GM19463 (cell line): Measurements from ENCODE around the gene SMIM23.

ENCODE experiments used
- ATAC-seq: cut with Tn5 transposase; IDR thresholded peaks from one replicate; pipeline ENCODE4 v1.9.1; 2021; ENCODE audit warnings: mild to moderate bottlenecking, moderate library complexity; ENCODE audit not compliant: unreplicated experiment

Gene SMIM23

GRCh38 chr5:171813270-171813669 lies 27.7 kb downstream of the SMIM23 start:
- no peak for ATAC-seq

- no peak for ATAC-seq
Measured at GRCh38 chr5:171813813-171814490, 28.3 kb downstream of the SMIM23 start.

GRCh38 chr5:171816666-171817065 lies 31.0 kb downstream of the SMIM23 start:
- no peak for ATAC-seq

- no peak for ATAC-seq
Measured at GRCh38 chr5:171820561-171820960, 34.9 kb downstream of the SMIM23 start.

GRCh38 chr5:171821286-171821685 lies 35.7 kb downstream of the SMIM23 start:
- ATAC-seq, result no peak

GRCh38 chr5:171823269-171823668 lies 37.7 kb downstream of the SMIM23 start:
- no peak for ATAC-seq

GRCh38 chr5:171825051-171825450 lies 39.4 kb downstream of the SMIM23 start:
- ATAC-seq, result no peak

- ATAC-seq, result no peak
Measured at GRCh38 chr5:171826132-171826531, 40.5 kb downstream of the SMIM23 start.

- no peak for ATAC-seq
Measured at GRCh38 chr5:171827162-171827561, 41.5 kb downstream of the SMIM23 start.

GRCh38 chr5:171830686-171831085 lies 45.1 kb downstream of the SMIM23 start:
- no peak for ATAC-seq

- ATAC-seq, result no peak
Measured at GRCh38 chr5:171832775-171833174, 47.2 kb downstream of the SMIM23 start.

GRCh38 chr5:171834461-171834860 lies 48.8 kb downstream of the SMIM23 start:
- ATAC-seq, result no peak

GRCh38 chr5:171835066-171835465 lies 49.4 kb downstream of the SMIM23 start:
- ATAC-seq, result no peak

- no peak for ATAC-seq
Measured at GRCh38 chr5:171837522-171837921, 51.9 kb downstream of the SMIM23 start.

GRCh38 chr5:171838066-171838465 lies 52.4 kb downstream of the SMIM23 start:
- ATAC-seq, result no peak

GRCh38 chr5:171839112-171839511 lies 53.5 kb downstream of the SMIM23 start:
- ATAC-seq, result no peak

- no peak for ATAC-seq
Measured at GRCh38 chr5:171840066-171840465, 54.4 kb downstream of the SMIM23 start.
